GM21447 (cell line): ENCODE measurements around the gene PRSS38.

Experiments
- ATAC-seq: cut with Tn5 transposase; IDR thresholded peaks from one replicate; pipeline ENCODE4 v1.9.1; 2021; ENCODE audit not compliant: unreplicated experiment

The PRSS38 gene

DNA sequence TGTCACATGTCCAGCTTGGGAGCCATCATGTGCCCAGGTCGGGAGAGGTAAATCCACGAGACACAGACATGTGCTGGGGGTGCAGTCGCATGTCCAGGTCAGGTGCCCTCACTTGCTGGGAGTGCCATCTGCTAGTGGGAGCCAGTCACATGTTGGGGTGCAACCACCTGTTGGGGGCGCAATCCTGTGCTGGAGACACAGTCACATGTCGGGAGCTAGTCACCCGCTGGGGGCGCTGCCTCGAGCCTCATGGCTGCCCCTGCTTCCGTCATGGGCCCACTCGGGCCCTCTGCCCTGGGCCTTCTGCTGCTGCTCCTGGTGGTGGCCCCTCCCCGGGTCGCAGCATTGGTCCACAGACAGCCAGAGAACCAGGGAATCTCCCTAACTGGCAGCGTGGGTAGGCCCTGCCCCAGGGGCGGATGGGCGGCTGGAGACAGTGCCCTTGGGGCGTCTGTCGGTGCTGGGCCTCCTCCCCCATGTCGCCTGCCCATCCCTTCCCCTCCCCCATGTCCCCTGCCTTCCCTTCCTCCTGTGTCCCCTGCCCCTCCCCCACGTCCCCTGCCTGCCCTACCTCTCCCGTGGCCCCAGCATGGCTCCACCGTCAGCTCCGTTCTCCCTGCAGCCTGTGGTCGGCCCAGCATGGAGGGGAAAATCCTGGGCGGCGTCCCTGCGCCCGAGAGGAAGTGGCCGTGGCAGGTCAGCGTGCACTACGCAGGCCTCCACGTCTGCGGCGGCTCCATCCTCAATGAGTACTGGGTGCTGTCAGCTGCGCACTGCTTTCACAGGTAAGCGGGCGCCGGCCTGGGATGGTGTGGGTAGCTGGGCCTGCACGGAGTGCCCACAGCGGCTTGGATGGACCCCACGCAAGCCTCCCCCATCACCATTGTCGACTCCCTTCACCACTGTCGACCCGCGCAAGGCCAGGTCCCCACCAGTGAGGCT lies at the start of gene PRSS38:
TSS of gene PRSS38 (plus strand) at position 208 of the 942 bp plus-strand sequence. CDS start at position 250, 42 bp downstream.
- no peak for ATAC-seq

DNA sequence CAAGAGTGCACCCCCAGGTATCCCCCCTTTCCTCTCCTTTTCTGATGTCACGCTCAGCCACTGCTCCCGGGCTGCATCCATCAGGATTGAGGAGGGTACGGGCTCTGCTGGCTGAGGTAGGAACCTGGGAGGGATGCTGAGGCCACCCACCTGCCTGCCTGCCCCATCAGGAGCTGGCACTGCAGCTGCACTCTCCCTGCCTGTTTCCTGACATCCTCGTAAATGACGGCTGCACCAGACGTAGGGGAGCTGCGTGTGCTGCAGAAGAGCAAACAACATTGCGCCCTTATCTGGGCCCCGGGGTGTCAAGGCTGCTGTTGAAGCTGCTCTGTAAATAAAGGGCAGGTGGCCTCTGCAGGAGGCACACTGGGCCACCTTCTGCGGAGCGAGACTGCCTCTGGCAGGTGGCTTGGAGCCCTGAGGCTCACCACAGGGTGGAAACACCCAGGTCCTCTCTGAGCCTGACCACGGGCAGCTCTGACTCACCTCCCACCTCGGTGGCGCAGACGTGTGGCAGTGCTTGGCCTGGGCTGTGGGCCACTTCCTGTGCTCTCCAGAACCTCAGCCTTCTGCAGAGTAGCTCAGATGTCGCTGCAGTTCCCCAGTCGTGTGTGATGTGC lies 49.4 kb upstream of the PRSS38 start:
- peak; percentile 47 for ATAC-seq

GRCh38 chr1:227766653-227767277 lies 48.7 kb upstream of the PRSS38 start:
- no peak for ATAC-seq

DNA sequence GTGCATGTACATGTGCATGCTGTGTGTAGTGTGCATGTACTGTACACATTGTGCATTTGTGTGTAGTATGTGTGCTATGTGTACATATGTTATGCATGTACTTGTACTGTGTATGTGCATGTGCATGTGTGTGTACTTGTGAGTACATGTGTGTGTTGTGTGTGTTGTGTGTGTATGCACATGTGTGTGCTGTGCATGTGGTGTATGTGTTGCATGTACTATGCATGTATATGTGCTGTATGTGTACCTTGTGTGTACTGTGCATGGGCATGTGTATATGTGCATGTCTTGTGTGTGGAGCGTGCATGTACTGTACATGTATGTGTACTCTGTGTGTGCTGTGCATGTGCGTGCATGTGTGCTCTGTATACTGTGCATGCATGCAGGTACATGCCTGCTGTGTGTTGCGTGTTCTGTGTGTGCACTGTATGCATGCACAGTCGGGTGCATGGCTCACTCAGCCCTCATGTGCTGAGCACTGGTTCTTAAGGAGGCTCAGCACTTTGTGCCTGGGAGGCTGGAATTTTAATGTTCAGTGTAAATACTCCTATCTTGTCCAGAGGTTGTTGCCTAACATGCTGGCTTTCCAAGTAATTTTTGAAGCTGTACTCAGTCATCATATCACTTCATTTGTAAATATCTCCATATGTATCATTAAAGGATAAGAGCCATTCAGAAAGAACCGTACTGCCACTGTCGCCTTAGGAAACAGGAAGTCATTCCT lies 47.9 kb upstream of the PRSS38 start:
- no peak for ATAC-seq

DNA sequence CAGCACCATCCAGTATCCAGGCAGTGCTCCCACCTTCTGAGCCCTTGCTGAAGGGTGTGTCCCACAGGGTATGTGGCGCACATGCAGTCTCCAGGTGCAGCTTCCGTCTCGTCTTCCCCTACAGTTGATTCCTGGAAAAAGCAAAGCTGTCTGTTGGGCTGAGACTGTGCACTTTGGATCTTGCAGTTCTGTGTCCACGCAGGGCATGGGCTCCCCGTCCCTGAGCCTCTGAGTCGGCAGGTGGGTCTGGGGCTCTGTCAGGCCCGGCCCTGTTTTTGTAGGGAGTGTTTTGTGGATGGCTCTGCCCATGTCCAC lies 47.4 kb upstream of the PRSS38 start:
- no peak for ATAC-seq

DNA sequence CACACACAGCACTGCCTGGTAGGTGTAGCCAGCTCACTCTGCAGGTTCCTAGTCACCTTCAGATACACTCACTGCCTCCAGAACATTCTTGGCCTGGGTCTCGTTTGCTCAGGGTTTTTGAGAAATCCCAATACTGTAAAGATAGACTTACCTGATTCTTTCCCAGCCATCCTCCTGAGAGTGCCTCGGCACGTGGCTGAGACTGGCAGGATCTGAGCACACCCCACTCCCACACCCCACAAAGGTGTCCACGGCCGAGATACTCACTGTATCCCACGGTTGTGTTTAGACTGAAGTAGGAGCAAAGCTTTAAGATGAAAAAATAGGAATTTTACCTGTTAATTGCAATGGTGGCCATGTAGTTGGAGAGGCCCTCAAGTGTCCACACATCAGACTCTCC lies 46.8 kb upstream of the PRSS38 start:
- ATAC-seq = no peak

DNA sequence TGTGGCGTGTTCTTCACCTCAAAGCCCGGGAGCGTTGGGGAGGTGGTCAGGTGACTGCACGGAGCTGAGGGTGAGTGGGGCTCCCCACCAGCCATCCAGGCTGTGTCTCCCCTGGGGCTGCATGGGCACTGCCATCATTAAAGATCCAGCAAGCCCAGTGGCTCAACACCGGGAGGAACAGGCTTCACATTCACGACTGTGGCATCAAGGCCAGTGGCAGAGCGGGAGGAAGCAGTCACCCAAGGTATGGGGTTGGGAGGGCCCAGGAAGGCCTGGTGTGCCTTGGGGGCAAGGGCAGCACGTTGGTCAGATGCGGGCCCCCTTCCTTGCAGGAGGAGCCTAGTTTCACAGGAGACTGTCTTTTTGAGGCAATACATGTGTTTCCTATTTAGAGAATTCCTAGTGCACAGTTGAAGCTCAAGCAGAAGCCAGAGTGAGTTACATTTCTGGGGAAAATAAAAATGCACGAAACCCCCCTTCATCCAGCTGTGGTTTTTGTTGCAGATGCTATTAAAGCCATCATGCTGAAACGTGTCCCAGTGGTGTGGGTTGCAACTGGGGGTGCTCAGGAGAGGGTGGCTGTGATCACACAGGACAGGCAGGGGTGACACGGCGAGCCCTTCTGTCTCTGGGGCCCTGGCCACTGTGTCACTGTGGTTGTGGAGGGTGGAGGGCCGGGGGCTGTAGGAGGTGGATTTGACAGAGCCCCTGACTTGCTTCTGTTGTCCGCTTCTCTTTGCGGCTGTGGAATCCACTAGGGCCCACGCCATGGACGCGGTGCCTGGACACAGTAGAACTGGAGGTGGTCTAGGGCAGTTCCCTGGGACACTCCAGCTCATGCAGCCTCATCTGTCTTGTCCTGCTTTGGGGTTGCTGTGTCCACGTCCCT lies 46.2 kb upstream of the PRSS38 start:
- ATAC-seq = no peak

GRCh38 chr1:227769936-227770494 lies 45.5 kb upstream of the PRSS38 start:
- ATAC-seq = no peak

DNA sequence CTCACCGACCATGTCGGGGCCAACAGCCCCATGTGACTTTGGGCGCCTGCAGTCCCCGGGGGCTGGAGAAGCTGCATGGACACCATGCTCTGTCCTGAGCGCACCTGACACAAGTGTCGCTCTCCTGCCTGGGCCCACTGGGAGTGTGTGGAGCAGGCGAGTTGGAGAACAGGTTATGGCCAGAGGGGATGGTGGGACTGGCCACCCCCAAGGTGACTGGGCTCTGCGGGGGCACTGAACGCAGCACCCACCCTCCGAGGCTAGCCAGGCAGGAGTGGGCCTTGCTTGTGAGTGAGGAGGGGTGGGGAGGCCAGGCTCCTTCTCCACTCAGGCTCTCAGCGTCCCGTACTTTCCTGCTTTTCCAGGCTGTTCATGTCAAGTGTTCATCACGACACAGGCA lies 44.7 kb upstream of the PRSS38 start:
- ATAC-seq = no peak

DNA sequence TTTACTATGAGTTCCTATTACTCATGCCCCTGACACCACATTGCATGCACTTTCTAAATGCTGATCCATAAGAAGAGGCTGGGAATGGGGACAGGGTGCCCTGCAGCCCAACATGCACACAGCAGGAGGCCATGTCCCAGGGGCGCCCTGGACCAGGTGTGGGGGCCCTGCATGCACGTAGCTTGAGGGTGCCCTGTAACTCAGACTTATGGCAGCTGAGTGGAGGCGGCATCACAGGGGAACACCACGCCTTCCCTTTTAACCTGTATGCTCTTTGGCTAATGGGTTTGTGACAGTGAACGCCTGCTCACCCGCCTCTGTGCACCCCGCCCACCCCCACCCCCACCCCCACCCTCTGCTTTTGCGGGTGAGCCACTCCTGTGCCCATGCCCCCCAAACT lies 44.1 kb upstream of the PRSS38 start:
- ATAC-seq = no peak

DNA sequence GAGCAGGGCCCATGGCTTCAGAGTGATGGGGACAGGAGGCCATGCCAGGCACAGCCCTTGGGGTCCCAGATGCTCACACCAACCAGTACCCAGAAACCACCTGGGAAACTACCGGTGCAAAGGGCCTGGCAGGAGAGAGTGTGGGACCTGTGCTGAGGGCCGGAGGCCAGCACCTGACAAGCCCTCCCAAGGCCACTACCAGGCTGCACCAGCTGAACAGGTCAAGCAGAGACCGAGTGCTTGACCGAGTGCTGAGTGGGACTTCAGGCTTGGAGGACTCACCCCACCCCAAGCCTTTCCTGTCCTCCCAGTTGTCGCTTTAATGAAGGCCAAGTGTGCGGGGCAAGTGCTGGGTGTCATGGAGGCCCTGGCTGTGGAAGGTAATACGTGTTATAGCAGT lies 43.7 kb upstream of the PRSS38 start:
- ATAC-seq = no peak

- ATAC-seq = no peak
Observed at GRCh38 chr1:227773558-227773957, 41.9 kb upstream of the PRSS38 start.

DNA sequence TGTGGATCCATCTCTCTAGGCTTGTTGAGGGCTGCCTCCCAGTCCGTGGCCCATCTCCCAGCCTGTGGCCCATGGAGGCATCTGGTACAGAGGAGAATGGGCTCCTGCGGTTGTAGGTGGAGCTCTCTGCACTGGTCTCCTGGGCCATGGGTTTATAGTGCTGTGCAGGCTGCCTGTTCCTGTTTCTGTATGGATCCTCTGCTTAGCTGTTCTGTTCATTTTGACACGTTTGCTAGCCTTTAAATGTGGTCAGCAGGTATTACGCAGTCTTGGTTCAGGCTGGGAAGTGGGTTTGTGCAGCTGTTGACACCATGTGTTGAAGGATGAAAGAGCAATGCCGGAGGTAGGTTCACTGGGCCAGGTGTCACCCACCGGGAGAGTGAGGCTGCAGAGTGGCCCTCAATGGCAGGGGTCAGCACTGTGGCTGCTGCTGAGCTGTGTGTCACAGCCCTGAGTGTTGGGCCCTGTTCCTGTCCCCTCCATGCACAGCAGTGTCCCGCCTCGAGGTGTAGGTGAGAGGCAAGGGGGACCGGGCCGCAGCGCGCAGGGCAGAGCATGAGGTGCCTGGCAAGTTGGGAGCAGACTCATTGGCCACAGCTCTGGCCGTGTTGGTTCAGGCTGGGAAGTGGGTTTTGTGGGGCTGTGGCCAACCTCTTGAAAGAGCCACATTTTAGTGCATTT lies 41.3 kb upstream of the PRSS38 start:
- no peak for ATAC-seq

DNA sequence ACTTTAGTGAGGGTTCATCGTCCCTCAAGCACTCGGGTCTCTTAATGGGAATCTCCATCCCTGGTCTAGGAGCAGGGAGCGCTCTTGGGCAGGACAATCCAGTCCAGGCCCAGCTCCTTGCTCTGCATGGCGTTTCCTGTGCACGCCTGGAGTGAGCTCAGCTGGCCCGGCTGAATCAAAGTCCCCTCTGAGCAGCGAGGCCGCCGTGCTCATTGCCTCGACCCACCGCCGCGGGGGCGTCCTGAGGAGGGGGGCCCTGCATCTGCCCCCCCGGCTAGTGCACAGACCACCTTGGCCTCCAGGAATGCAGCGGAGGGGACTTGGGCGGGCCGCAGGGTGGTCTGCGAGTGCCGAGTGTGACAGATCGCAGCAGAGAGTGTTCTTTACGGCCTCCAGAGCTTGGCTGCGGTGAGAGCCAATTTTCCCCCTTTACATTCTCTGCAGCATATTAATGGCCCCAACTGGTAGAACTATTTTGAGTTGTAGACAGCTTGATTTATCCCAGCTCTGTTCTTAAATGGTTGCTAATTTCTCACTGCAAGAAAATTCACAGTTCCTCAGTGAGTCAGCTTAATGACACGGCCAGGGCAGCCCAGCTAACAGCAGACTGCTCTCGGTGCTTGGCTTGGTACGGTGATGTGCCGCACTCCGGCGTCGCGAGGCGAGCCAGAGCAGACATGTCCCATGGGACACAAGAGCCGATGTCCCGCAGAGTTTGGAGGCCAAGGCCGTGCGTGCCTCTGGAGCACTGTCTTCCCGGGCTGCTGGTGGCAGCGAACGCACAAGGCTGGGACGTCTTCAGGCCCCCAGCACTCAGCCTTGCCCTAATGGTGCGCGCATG lies 40.4 kb upstream of the PRSS38 start:
- no peak for ATAC-seq

- no peak for ATAC-seq
Observed at GRCh38 chr1:227775841-227776240, 39.6 kb upstream of the PRSS38 start.

GRCh38 chr1:227776331-227776771 lies 39.1 kb upstream of the PRSS38 start:
- ATAC-seq = no peak

- ATAC-seq = no peak
Observed at GRCh38 chr1:227777156-227777555, 38.3 kb upstream of the PRSS38 start.

GRCh38 chr1:227777646-227778045 lies 37.8 kb upstream of the PRSS38 start:
- no peak for ATAC-seq
